ENCODE data around the gene NKX3-2.

Gene NKX3-2

GRCh38 chr4:13496605-13497004 lies 47.7 kb downstream of the NKX3-2 start:
- H3K4me1 ChIP-seq (ENCODE audit: control insufficient read depth in 1 of 2, insufficient read depth in 1 of 2, low read depth in 1 of 2, low read length in 1 of 2): peaks cover 11 to 13% of the 10 kb centered on the region in 2 experiments
- H3K9me3 ChIP-seq: no peaks in the 10 kb centered on the region
- no peak for TF ChIP-seq CTCF (IDR thresholded peaks at IDR 0.05)
- H3K27ac ChIP-seq: no peak overlapping the region
- no peaks in the 10 kb centered on the region for H3K36me3 ChIP-seq
- H3K27me3 ChIP-seq: peaks cover 52% of the 10 kb centered on the region
- no peak overlapping the region for H3K4me3 ChIP-seq (ENCODE audit: low read depth in 1 of 2, low read length in 1 of 2)

- Histone ChIP-seq H3K4me3 (ENCODE audit: low read depth in 1 of 2, low read length in 1 of 2) (no peak overlapping the region), H3K4me1 (ENCODE audit: control insufficient read depth in 1 of 2, insufficient read depth in 1 of 2, low read depth in 1 of 2, low read length in 1 of 2) (peaks cover 11 to 13% of the 10 kb centered on the region in 2 experiments), H3K36me3 (no peaks in the 10 kb centered on the region), H3K27me3 (peaks cover 52% of the 10 kb centered on the region), H3K27ac (no peak overlapping the region), H3K9me3 (no peaks in the 10 kb centered on the region)
- TF ChIP-seq CTCF (IDR thresholded peaks at IDR 0.05): no peak
Measured at GRCh38 chr4:13495753-13496152, 48.6 kb downstream of the NKX3-2 start.

GRCh38 chr4:13493793-13494192 lies 50.5 kb downstream of the NKX3-2 start:
- Histone ChIP-seq H3K9me3 (no peaks in the 10 kb centered on the region), H3K4me3 (ENCODE audit: low read depth in 1 of 2, low read length in 1 of 2) (no peak overlapping the region), H3K27ac (no peak overlapping the region), H3K27me3 (peaks cover 59% of the 10 kb centered on the region), H3K4me1 (ENCODE audit: control insufficient read depth in 1 of 2, insufficient read depth in 1 of 2, low read depth in 1 of 2, low read length in 1 of 2) (peaks cover 7 to 10% of the 10 kb centered on the region in 2 experiments), H3K36me3 (no peaks in the 10 kb centered on the region)
- TF ChIP-seq CTCF (IDR thresholded peaks at IDR 0.05): no peak

- Histone ChIP-seq H3K27ac (no peak overlapping the region), H3K36me3 (no peaks in the 10 kb centered on the region), H3K4me3 (ENCODE audit: low read depth in 1 of 2, low read length in 1 of 2) (no peak overlapping the region), H3K4me1 (ENCODE audit: control insufficient read depth in 1 of 2, insufficient read depth in 1 of 2, low read depth in 1 of 2, low read length in 1 of 2) (no peaks in the 10 kb centered on the region), H3K9me3 (no peaks in the 10 kb centered on the region), H3K27me3 (peaks cover 70% of the 10 kb centered on the region)
- no peak for TF ChIP-seq CTCF (IDR thresholded peaks at IDR 0.05)
Measured at GRCh38 chr4:13492747-13493146, 51.6 kb downstream of the NKX3-2 start.
